ENCODE measurements around the gene EIF1AX.

DNA sequence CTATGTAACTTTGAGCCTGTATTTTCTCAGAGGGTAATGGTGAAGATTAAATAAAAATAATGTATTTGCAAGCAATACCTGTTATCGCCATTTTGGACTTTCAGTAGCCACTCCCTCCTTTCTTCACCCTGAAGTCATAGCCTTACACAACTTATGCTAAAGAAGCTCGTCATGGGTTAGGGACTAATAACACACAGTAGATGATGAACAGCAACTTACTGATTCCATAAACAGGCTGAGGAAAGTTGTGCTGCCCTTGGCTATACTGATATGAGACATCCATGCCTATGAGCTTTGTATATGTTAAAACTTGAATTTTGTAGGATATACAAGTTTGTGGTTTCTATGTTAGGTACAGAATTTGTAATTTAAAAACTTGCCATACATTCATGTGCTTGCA lies 31.7 kb upstream of the EIF1AX start:
- TF ChIP-seq POLR2AphosphoS5 (IDR thresholded peaks at IDR 0.05; ENCODE audit: low read depth, low read length): no peak
- TF ChIP-seq POLR2A (IDR thresholded peaks at IDR 0.05; ENCODE audit: low read depth, low read length): no peak
